ENCODE data around the gene AGXT2.

AGXT2 gene

GRCh38 chr5:34957857-34958690 is 89.7 kb downstream of the AGXT2 start:
- no peak for DNase-seq

- no peak for DNase-seq
Observed at GRCh38 chr5:34957321-34957720, 90.4 kb downstream of the AGXT2 start.
